Calu3 (cell line): Measurements from ENCODE around the gene DDX39B. TPM values are rescaled to one million over a fixed set of nuclear protein-coding genes. Genes with fewer than 3 reads are reported as not detected.

Experiments used
- BruUV-seq: library from RNA; stranded (reverse); fragments of 400-500 nt; replicated peaks from 2 replicates; lab custom pipeline; 2021; lab: Mats Ljungman, UMichigan
- CTCF ChIA-PET: fragments of 300-600 bp; sonication (Branson Sonifier 250); formaldehyde crosslinking; loops from one replicate; lab custom pipeline; 2022; ENCODE audit warnings: antibody characterized with exemption; lab: Charles Lee
- DNase-seq: peaks from one replicate; pipeline ENCODE4 v3.0.0; 2022
- H3K27ac Mint-ChIP-seq: one replicate; pipeline ENCODE4 v1.8.0; 2022; ENCODE audit warnings: mixed read lengths; ENCODE audit not compliant: unreplicated experiment
- H3K27me3 Mint-ChIP-seq: one replicate; pipeline ENCODE4 v1.8.0; 2022; ENCODE audit warnings: mixed read lengths; ENCODE audit not compliant: unreplicated experiment
- H3K36me3 Mint-ChIP-seq: one replicate; pipeline ENCODE4 v1.8.0; 2022; ENCODE audit warnings: mild to moderate bottlenecking, moderate library complexity, mixed read lengths; ENCODE audit not compliant: insufficient read depth, unreplicated experiment
- H3K4me1 Mint-ChIP-seq: one replicate; pipeline ENCODE4 v1.8.0; 2022; ENCODE audit warnings: mild to moderate bottlenecking, low read depth, mixed read lengths; ENCODE audit not compliant: unreplicated experiment
- H3K4me3 Mint-ChIP-seq: one replicate; pipeline ENCODE4 v1.8.0; 2022; ENCODE audit warnings: mild to moderate bottlenecking, low read depth, moderate library complexity, mixed read lengths; ENCODE audit not compliant: unreplicated experiment
- H3K9me3 Mint-ChIP-seq: one replicate; pipeline ENCODE4 v1.8.0; 2022; ENCODE audit warnings: low read depth, mixed read lengths; ENCODE audit not compliant: unreplicated experiment
- CTCF ChIP-seq: fragments of 200-600 bp; IDR thresholded peaks from one replicate; pipeline ENCODE4 v1.8.0; 2022; ENCODE audit warnings: antibody characterized with exemption; ENCODE audit not compliant: unreplicated experiment
- intact Hi-C: fragments of 100-400 bp; cut with micrococcal nuclease; formaldehyde crosslinking; loops from one replicate; pipeline ENCODE4 v1.10.0; 2022; ENCODE audit not compliant: unreplicated experiment
- total RNA-seq: library from RNA; stranded (reverse); gene quantifications from 2 replicates; pipeline ENCODE4 v1.2.3, GENCODE V29; 2022

The DDX39B gene
- total RNA-seq, 1 experiment from 2014 or later = 646 TPM

DNA sequence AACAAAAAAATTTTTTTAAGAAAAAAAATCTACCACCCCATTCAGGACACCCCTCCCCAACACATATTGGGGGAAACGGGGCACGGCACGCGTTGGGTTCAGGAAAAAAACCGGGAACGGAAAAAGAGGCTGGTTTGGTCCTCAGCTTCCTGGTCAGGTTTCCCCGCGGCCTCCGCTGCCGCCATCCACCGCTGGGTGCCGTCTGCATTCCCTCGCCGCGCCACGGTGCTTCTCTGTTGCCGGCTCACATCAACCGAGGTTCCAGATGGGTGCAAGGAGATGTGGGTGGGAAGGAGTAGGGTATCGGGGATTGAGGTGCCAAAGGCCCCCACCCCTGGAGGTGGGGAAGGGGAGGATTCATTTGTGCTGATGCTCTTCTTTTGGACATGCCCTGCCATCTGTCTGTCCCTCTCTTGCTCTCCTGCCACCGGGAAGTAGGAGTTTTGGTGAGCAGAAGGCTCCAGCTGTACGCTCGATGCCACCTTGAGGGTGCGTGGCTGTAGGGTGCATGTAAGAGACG, 7.2 kb downstream of the DDX39B start:
- no peak overlapping the region for H3K4me3 Mint-ChIP-seq
- DNase-seq = no peak
- no peaks in the 10 kb centered on the region for H3K27me3 Mint-ChIP-seq
- H3K4me1 Mint-ChIP-seq = peaks cover 49% of the 10 kb centered on the region
- CTCF ChIA-PET = no interaction called here
- intact Hi-C loops = no loop called here
- peaks cover 100% of the 10 kb centered on the region for H3K36me3 Mint-ChIP-seq
- BruUV-seq = no TSS peak
- H3K27ac Mint-ChIP-seq = peak overlapping the region; percentile 48
- H3K9me3 Mint-ChIP-seq = no peaks in the 10 kb centered on the region
- TF ChIP-seq CTCF = no peak

DNA sequence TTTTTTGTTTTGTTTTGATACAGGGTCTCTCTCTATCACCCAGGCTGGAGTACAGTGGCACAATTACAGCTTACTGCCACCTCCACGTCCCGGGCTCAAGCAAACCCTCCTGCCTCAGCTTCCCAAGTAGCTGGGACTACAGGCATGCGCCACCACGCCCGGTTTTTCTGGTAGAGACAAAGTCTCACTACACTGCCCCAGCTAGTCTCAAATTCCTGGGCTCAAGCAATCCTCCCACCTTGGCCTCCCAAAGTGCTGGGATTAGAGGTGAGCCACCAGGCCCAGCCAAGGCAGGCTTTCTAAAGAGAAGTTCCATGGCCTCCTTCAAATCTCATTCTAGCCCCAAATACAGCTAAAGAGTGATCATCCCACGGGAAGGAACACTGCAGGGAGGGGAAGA, 7.8 kb downstream of the DDX39B start:
- no peak overlapping the region for H3K27ac Mint-ChIP-seq
- CTCF ChIA-PET = interaction anchor here (0.8 kb wide), 1 partner anchor 375 kb away, joined by 3 read pairs; no protein-coding TSS in a partner anchor
- TSS peak; percentile 1 for BruUV-seq

DNA sequence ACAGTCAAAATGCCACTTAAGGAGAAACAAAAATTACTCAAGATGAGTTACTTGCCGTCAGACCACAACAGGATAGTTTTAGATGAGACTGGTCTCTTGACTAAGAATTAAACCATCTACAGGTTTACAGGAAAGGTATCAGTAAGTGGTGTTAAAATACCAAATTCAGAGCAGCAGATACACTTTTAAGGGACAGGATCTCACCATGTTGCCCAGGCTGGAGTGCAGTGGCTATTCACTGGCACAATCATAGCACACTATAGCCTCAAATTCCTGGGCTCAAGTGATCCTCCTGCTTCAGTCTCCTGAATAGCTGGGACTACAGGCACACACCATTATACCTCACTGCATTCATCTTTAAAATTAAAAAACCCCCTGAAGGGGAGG, 8.4 kb downstream of the DDX39B start:
- Mint-ChIP-seq H3K27me3 (no peaks in the 10 kb centered on the region), H3K36me3 (peaks cover 100% of the 10 kb centered on the region), H3K27ac (peak overlapping the region; percentile 57), H3K4me1 (peaks cover 42% of the 10 kb centered on the region), H3K9me3 (no peaks in the 10 kb centered on the region), H3K4me3 (no peak overlapping the region)
- no peak for TF ChIP-seq CTCF
- CTCF ChIA-PET = interaction anchor here (0.8 kb wide), 1 partner anchor 375 kb away, joined by 3 read pairs; no protein-coding TSS in a partner anchor
- DNase-seq = no peak
- intact Hi-C loops = no loop called here
- BruUV-seq = no TSS peak

More for the DNA sequence above, 7.8 kb downstream of the DDX39B start:
- peaks cover 100% of the 10 kb centered on the region for H3K36me3 Mint-ChIP-seq
- H3K4me1 Mint-ChIP-seq = peaks cover 47% of the 10 kb centered on the region
- DNase-seq = no peak
- H3K27me3 Mint-ChIP-seq = no peaks in the 10 kb centered on the region
- no peak overlapping the region for H3K4me3 Mint-ChIP-seq
- no peaks in the 10 kb centered on the region for H3K9me3 Mint-ChIP-seq
- no peak for TF ChIP-seq CTCF
- intact Hi-C loops = no loop called here

- TF ChIP-seq CTCF = no peak
- peak overlapping the region; percentile 72 for H3K27ac Mint-ChIP-seq
- no peaks in the 10 kb centered on the region for H3K27me3 Mint-ChIP-seq
- peaks cover 98% of the 10 kb centered on the region for H3K36me3 Mint-ChIP-seq
- H3K4me1 Mint-ChIP-seq = peaks cover 38% of the 10 kb centered on the region
- H3K4me3 Mint-ChIP-seq = no peak overlapping the region
- intact Hi-C loops = no loop called here
- H3K9me3 Mint-ChIP-seq = no peaks in the 10 kb centered on the region
- no peak for DNase-seq
- BruUV-seq = no TSS peak
- CTCF ChIA-PET = interaction anchor here (0.8 kb wide), 1 partner anchor 376 kb away, joined by 3 read pairs; no protein-coding TSS in a partner anchor
Measured at GRCh38 chr6:31532644-31533454, 9.0 kb downstream of the DDX39B start.
